HepG2 (cell line): Measurements from ENCODE around the gene KMT2D. TPM values are rescaled to one million over a fixed set of nuclear protein-coding genes. Genes with fewer than 3 reads are reported as not detected.

Experiments used
- ATAC-seq: fragments of 200-7000 bp; cut with Tn5 transposase; 3 replicates; pipeline ENCODE4 v1.9.1; 2020; ENCODE audit warnings: mild to moderate bottlenecking, moderate library complexity
- BruUV-seq: library from RNA; stranded (reverse); fragments of 400-500 nt; replicated peaks from 2 replicates; lab custom pipeline; 2021; lab: Mats Ljungman, UMichigan
- CTCF ChIA-PET: fragments of 300-600 bp; formaldehyde crosslinking; extraction: SDS; loops from one replicate; lab custom pipeline; 2021; ENCODE audit warnings: low total read pairs, inconsistent platforms, low intra/inter-chr PET ratio; lab: Yijun Ruan, JAX
- POLR2A ChIA-PET: fragments of 350-600 bp; sonication (Branson Sonifier 250); formaldehyde crosslinking; loops from one replicate; lab custom pipeline; 2020; ENCODE audit warnings: antibody characterized with exemption, inconsistent platforms; lab: Yijun Ruan, JAX
- DNase-seq: peaks from one replicate; pipeline ENCODE4 v3.0.0-alpha.2; 2015; ENCODE audit warnings: low spot score
- FAIRE-seq: peaks from 3 replicates; lab custom pipeline; 2011; peaks lifted over from hg19 to GRCh38; lab: Jason Lieb, UNC
- H2AFZ ChIP-seq: one replicate; pipeline ENCODE4 v1.6.1; 2011; ENCODE audit warnings: low read length, inconsistent platforms
- H3K27ac ChIP-seq: fragments of 300-600 bp; 3 replicates; pipeline ENCODE4 v1.8.0; 2011; ENCODE audit warnings: mixed run types, mild to moderate bottlenecking, mixed read lengths, low read length, inconsistent platforms; ENCODE audit not compliant: insufficient read depth; ENCODE audit errors: extremely low read length
- H3K27me3 ChIP-seq, 2 experiments: fragments of 200-600 bp in 1 of 2; 2 replicates in 1 of 2; 3 replicates in 1 of 2; pipeline versions ENCODE4 v1.6.0 to v1.8.0; 2011; ENCODE audit warnings: low read length in 2 of 2, mild to moderate bottlenecking in 2 of 2, moderate library complexity in 2 of 2, inconsistent platforms in 1 of 2; ENCODE audit not compliant: insufficient read depth in 2 of 2, control insufficient read depth in 1 of 2
- H3K36me3 ChIP-seq, 2 experiments: fragments of 200-600 bp in 1 of 2; replicated peaks in 1 of 2; 2 replicates in 1 of 2; 3 replicates in 1 of 2; pipeline versions ENCODE4 v1.5.1 to v1.8.0; 2011; ENCODE audit warnings: low read length in 2 of 2, inconsistent platforms in 1 of 2; ENCODE audit not compliant: insufficient read depth in 2 of 2, control insufficient read depth in 1 of 2
- H3K4me1 ChIP-seq: 2 replicates; pipeline ENCODE4 v1.5.1; 2012; ENCODE audit warnings: low read length, inconsistent platforms; ENCODE audit not compliant: insufficient read depth
- H3K4me2 ChIP-seq: 2 replicates; pipeline ENCODE4 v1.6.0; 2011; ENCODE audit warnings: low read depth, low read length, inconsistent platforms
- H3K4me3 ChIP-seq, 3 experiments: fragments of 200-600 bp in 1 of 3; sonication (generic), shearing (Covaris generic) in 1 of 3; replicated peaks in 1 of 3; 2 replicates each; pipeline ENCODE4 v1.5.1; 2011 to 2016; ENCODE audit warnings: low read length in 3 of 3, inconsistent platforms in 2 of 3, low read depth in 2 of 3, mild to moderate bottlenecking in 2 of 3, control low read depth in 1 of 3, mixed read lengths in 1 of 3; ENCODE audit not compliant: insufficient read depth in 1 of 3
- H3K79me2 ChIP-seq: one replicate; pipeline ENCODE4 v1.6.1; 2011; ENCODE audit warnings: low read length, inconsistent platforms; ENCODE audit not compliant: insufficient read depth
- H3K9ac ChIP-seq: 2 replicates; pipeline ENCODE4 v1.6.0; 2011; ENCODE audit warnings: mild to moderate bottlenecking, low read depth, low read length, inconsistent platforms; ENCODE audit not compliant: insufficient read depth
- H3K9me3 ChIP-seq: 2 replicates; pipeline ENCODE4 v1.5.1; 2012; ENCODE audit warnings: mild to moderate bottlenecking, low read length
- H4K20me1 ChIP-seq: 2 replicates; pipeline ENCODE4 v1.6.0; 2011; ENCODE audit warnings: inconsistent platforms, mild to moderate bottlenecking, low read length, moderate library complexity; ENCODE audit not compliant: insufficient read depth
- ARNT2 ChIP-seq: sonication (generic); formaldehyde crosslinking; IDR thresholded peaks from 2 replicates; pipeline ENCODE4 v1.8.0; 2022; ENCODE audit warnings: mild to moderate bottlenecking, low read depth, missing genetic modification reagents, moderate library complexity
- HDAC1 ChIP-seq: sonication (generic); formaldehyde crosslinking; IDR thresholded peaks from 2 replicates; pipeline ENCODE4 v1.5.1; 2020; ENCODE audit warnings: mild to moderate bottlenecking, missing genetic modification reagents
- HES4 ChIP-seq: sonication (generic); formaldehyde crosslinking; IDR thresholded peaks from 2 replicates; pipeline ENCODE4 v1.9.0; 2021; ENCODE audit warnings: mild to moderate bottlenecking, missing genetic modification reagents, borderline replicate concordance
- SP2 ChIP-seq: sonication (generic); formaldehyde crosslinking; IDR thresholded peaks from 2 replicates; pipeline ENCODE4 v1.5.1; 2020; ENCODE audit warnings: mild to moderate bottlenecking, missing genetic modification reagents
- XRCC5 ChIP-seq: fragments of 200-400 bp; formaldehyde crosslinking; optimal IDR thresholded peaks from 2 replicates; pipeline ENCODE3; 2017; ENCODE audit warnings: mild to moderate bottlenecking, low read length
- ZMAT3 ChIP-seq: sonication (generic); formaldehyde crosslinking; conservative IDR thresholded peaks from 2 replicates; pipeline ENCODE4 v1.7.0; 2021; ENCODE audit warnings: missing genetic modification reagents
- ZNF660 ChIP-seq: sonication (generic); formaldehyde crosslinking; IDR thresholded peaks from 2 replicates; pipeline ENCODE4 v1.5.1; 2020; ENCODE audit warnings: mild to moderate bottlenecking, low read depth, missing genetic modification reagents, borderline replicate concordance
- ZNF788 ChIP-seq: sonication (generic); formaldehyde crosslinking; IDR thresholded peaks from 2 replicates; pipeline ENCODE4 v1.5.0; 2020; ENCODE audit warnings: mild to moderate bottlenecking, missing genetic modification reagents, borderline replicate concordance
- WGBS: methylation state at CpG from one replicate; pipeline ENCODE4 v1.1.6; 2017; ENCODE audit warnings: low lambda C conversion rate; 5-methylcytosine and 5-hydroxymethylcytosine counted together
- in situ Hi-C: cut with HindIII; loops from 2 replicates; pipeline ENCODE4 v1.10.0; 2017; ENCODE audit warnings: low pct_unique_long_range_greater_than_20kb; ENCODE audit not compliant: extremely low pct_ligation_motif_present
- intact Hi-C: fragments of 100-400 bp; cut with micrococcal nuclease; formaldehyde crosslinking; loops from one replicate; pipeline ENCODE4 v1.10.0; 2022; ENCODE audit not compliant: unreplicated experiment
- polyA plus RNA-seq, 8 experiments: library from polyadenylated mRNA; depleted of rRNA in 3 of 8; stranded (reverse) in 7 of 8; unstranded in 1 of 8; fragments of >200 nt; fragmentation: Illumina TruSeq in 4 of 8; extraction: Trizol in 4 of 8; gene quantifications; 2 replicates each; pipeline versions ENCODE4 v1.2.1 to v1.2.3, GENCODE V29; 2011 to 2016; ENCODE audit warnings: low read depth in 4 of 8, missing spikeins in 1 of 8, mixed read lengths in 1 of 8; ENCODE audit not compliant: insufficient read depth in 1 of 8
- total RNA-seq, 5 experiments: library from RNA; depleted of rRNA; stranded (reverse); fragments of >200 nt; fragmentation: Illumina TruSeq; extraction: Trizol; gene quantifications; 2 replicates each; pipeline ENCODE4 v1.2.3, GENCODE V29; 2016; ENCODE audit warnings: low read depth in 1 of 5

KMT2D gene
- total and polyA plus RNA-seq, 2 of the 13 experiments (the other 11 are each of a cell fraction or from before 2014, with no cell fraction given), result 8.1 to 10.4 TPM

- CTCF ChIA-PET, result no interaction called here
- Histone ChIP-seq H3K27me3 (no peaks in the 10 kb centered on the region; a peak in 1 of 5 replicates), H4K20me1 (peaks cover 56% of the 10 kb centered on the region), H3K4me1 (peaks cover 50% of the 10 kb centered on the region), H3K9ac (peak overlapping the region; percentile 98), H3K36me3 (peaks cover 12 to 24% of the 10 kb centered on the region in 2 experiments), H2AFZ (no peak overlapping the region), H3K27ac (peak overlapping the region; percentile 94), H3K9me3 (no peaks in the 10 kb centered on the region), H3K4me2 (peak overlapping the region; percentile 98), H3K4me3 (peak overlapping the region; percentile 95 to 100 (median 98)), H3K79me2 (peaks cover 60% of the 10 kb centered on the region)
- no TSS peak for BruUV-seq
- TF ChIP-seq ZMAT3 (CRISPR knock-in tag), result 0 out of 2 replicates have a peak, but pooled peaks have one; percentile 25
- TF ChIP-seq ZNF660 (CRISPR knock-in tag), result no peak
- TF ChIP-seq ZNF788 (CRISPR knock-in tag), result 0 out of 2 replicates have a peak, but pooled peaks have one; percentile 12
- no peak for TF ChIP-seq XRCC5
- TF ChIP-seq SP2 (CRISPR knock-in tag), result no peak
- no peak for TF ChIP-seq ARNT2 (CRISPR knock-in tag)
- POLR2A ChIA-PET, result interaction anchor here (0.7 to 1.7 kb wide), 4 partner anchors 11 to 206 kb away, joined by 3 to 6 read pairs (median 4); partner anchors contain the start of genes RHEBL1, TUBA1B and TUBA1C
- in situ Hi-C loops, result no loop called here
- intact Hi-C loops, result no loop called here
- DNase-seq, result no peak
- 0% methylated on average over 1 of the region's 5 CpGs for WGBS
- ATAC-seq, result no peak
- FAIRE-seq, result no peak
Measured at GRCh38 chr12:49058366-49059044, 2.1 kb downstream of the KMT2D start.

DNA sequence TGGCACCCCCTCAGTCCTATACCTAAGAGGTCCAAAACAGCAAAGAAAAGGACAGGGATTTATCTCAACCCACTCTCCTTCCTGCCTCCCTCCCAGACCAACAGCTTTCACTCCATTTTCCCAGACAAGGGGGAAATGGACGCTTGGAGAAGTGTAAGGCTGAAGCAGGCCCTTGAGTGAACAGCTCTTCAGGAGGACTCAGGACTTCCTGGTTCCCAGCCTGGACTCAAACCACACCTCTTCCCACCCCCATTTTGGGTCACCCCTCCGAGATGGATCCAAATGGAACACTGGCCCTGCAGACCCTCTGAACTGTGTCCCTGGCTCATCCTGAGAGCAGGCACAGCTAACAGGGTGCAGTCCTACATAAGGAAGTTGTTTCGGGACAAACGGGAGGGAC, 2.7 kb downstream of the KMT2D start:
- no peak for FAIRE-seq
- H3K9ac ChIP-seq, result peak overlapping the region; percentile 98; the same call in 1 of the 2 replicates
- in situ Hi-C loops, result no loop called here
- no peak for DNase-seq
- TF ChIP-seq HDAC1 (CRISPR knock-in tag) (0 out of 2 replicates have a peak, but pooled peaks have one; percentile 21), HES4 (CRISPR knock-in tag) (no peak)
- H3K4me2 ChIP-seq, result peak overlapping the region; percentile 98
- POLR2A ChIA-PET, result interaction anchor here (1.3 to 1.7 kb wide), 3 partner anchors 12 to 207 kb away, joined by 3 to 6 read pairs (median 6); partner anchors contain the start of genes RHEBL1, TUBA1B and TUBA1C
- H3K9me3 ChIP-seq, result no peaks in the 10 kb centered on the region
- 0% methylated on average over 4 of the region's 4 CpGs for WGBS
- intact Hi-C loops, result no loop called here
- H3K27ac ChIP-seq, result no peak overlapping the region
- H3K36me3 ChIP-seq, result peaks cover 18 to 30% of the 10 kb centered on the region in 2 experiments
- H3K27me3 ChIP-seq, result no peaks in the 10 kb centered on the region; a peak in 1 of 5 replicates
- H3K79me2 ChIP-seq, result peaks cover 60% of the 10 kb centered on the region
- H4K20me1 ChIP-seq, result peaks cover 56% of the 10 kb centered on the region
- CTCF ChIA-PET, result no interaction called here
- no peak for ATAC-seq
- peaks cover 49% of the 10 kb centered on the region for H3K4me1 ChIP-seq
- peak overlapping the region; percentile 95 to 100 (median 98) for H3K4me3 ChIP-seq
- H2AFZ ChIP-seq, result no peak overlapping the region
- no TSS peak for BruUV-seq
